Peyer's patch (tissue), 4 donors: ENCODE results near the gene PSMG1. TPM values are rescaled to one million over a fixed set of nuclear protein-coding genes. Genes with fewer than 3 reads are reported as not detected.

Experiments
- DNase-seq, 3 donors: peaks; one replicate each; pipeline ENCODE4 v3.0.0-alpha.2; 2017 to 2019
- H3K27ac ChIP-seq, 4 donors: fragments of 200-600 bp; sonication (generic); one replicate each; pipeline ENCODE4 v1.5.1; 2016 to 2019
- H3K27me3 ChIP-seq, 2 donors: fragments of 200-600 bp; sonication (generic); one replicate each; pipeline ENCODE4 v1.5.1; 2019
- H3K36me3 ChIP-seq, 3 donors: fragments of 200-600 bp; sonication (generic); one replicate each; pipeline ENCODE4 v1.5.1; 2016 to 2019
- H3K4me1 ChIP-seq, 4 donors: fragments of 200-600 bp; sonication (generic); one replicate each; pipeline ENCODE4 v1.5.1; 2016 to 2019
- H3K4me3 ChIP-seq, 4 donors: fragments of 200-600 bp; sonication (generic); 1 replicate in 3 of 4; 2 replicates in 1 of 4; pipeline ENCODE4 v1.5.1; 2016 to 2019; ENCODE audit warnings: mild to moderate bottlenecking in 1 of 4
- H3K9me3 ChIP-seq, 4 donors: fragments of 200-600 bp; sonication (generic); one replicate each; pipeline ENCODE4 v1.5.1; 2016 to 2019; ENCODE audit warnings: mild to moderate bottlenecking in 1 of 4
- POLR2A ChIP-seq, 2 donors: fragments of 450-650 bp; IDR thresholded peaks; one replicate each; pipeline ENCODE4 v1.5.1; 2017; ENCODE audit warnings: antibody characterized with exemption in 2 of 2, mild to moderate bottlenecking in 2 of 2, moderate library complexity in 2 of 2
- total RNA-seq, 4 donors: library from RNA; depleted of rRNA; stranded (reverse); fragments of >200 nt; gene quantifications; one replicate each; pipeline ENCODE4 v1.1.0, GENCODE V29; 2016
- TF ChIP-seq, protein P1 (sequence below), 6 experiments: fragments of 450-650 bp in 4 of 6; fragments of 200-600 bp in 2 of 6; sonication (generic) in 1 of 6; IDR thresholded peaks; one replicate each; pipeline ENCODE4 v1.5.1; 2017 to 2019; ENCODE audit warnings: antibody characterized with exemption in 6 of 6, mild to moderate bottlenecking in 3 of 6, moderate library complexity in 1 of 6

PSMG1 gene
- total RNA-seq, 4 donors from 2014 or later = 8.3 to 17.0 (median 13.4) TPM

DNA sequence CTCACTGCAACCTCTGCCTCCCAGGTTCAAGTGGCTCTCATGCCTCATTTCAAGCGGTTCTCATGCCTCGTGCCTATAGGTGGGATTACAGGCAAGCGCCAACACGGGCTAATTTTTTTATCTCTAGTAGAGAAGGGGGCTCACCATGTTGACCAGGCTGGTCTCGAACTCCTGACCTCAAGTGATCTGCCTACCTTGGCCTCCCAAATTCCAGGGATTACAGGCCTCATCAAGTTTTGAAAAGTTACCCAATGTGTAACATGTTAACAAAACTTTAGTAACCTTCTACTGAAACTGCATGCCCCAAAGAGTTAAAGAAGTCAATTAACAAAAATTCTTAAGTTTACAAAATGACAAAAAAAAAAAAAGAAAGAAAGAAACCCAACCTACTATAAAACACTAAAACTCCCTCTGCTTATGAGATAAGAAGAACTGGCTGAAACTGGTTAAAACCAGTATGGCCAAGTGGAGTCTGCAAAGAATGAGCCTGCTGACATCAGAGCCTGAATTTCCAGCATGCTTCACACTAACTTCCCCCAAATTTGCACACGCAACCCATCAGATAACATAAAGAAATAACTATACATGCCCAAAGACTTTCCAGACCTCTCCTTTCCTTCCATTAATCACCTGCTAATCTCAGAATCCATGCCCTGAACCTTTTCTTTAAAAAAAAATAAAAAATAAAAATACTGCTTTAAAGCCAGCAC lies 25.5 kb upstream of the PSMG1 start:
- H3K36me3 ChIP-seq = peaks cover 0 to 64% (median 0%) of the 10 kb centered on the region in 3 donors

GRCh38 chr21:39204134-39204533 lies 20.9 kb upstream of the PSMG1 start:
- no peak overlapping the region for H3K27ac ChIP-seq
- H3K4me3 ChIP-seq = no peak overlapping the region
- H3K4me1 ChIP-seq = no peaks in the 10 kb centered on the region
- TF ChIP-seq, protein P1, sequence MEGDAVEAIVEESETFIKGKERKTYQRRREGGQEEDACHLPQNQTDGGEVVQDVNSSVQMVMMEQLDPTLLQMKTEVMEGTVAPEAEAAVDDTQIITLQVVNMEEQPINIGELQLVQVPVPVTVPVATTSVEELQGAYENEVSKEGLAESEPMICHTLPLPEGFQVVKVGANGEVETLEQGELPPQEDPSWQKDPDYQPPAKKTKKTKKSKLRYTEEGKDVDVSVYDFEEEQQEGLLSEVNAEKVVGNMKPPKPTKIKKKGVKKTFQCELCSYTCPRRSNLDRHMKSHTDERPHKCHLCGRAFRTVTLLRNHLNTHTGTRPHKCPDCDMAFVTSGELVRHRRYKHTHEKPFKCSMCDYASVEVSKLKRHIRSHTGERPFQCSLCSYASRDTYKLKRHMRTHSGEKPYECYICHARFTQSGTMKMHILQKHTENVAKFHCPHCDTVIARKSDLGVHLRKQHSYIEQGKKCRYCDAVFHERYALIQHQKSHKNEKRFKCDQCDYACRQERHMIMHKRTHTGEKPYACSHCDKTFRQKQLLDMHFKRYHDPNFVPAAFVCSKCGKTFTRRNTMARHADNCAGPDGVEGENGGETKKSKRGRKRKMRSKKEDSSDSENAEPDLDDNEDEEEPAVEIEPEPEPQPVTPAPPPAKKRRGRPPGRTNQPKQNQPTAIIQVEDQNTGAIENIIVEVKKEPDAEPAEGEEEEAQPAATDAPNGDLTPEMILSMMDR (IDR thresholded peaks at IDR 0.05) = peak in 4 of 6 experiments; percentile 10 to 25 (median 14)
- no peak for TF ChIP-seq POLR2A (IDR thresholded peaks at IDR 0.05)
- no peak for DNase-seq
- H3K36me3 ChIP-seq = peaks cover 0 to 89% (median 0%) of the 10 kb centered on the region in 3 donors
- no peaks in the 10 kb centered on the region for H3K27me3 ChIP-seq
- H3K9me3 ChIP-seq = no peaks in the 10 kb centered on the region

More for the DNA sequence above, 25.5 kb upstream of the PSMG1 start:
- DNase-seq = no peak
- H3K9me3 ChIP-seq = no peaks in the 10 kb centered on the region
- H3K27ac ChIP-seq = no peak overlapping the region
- no peak overlapping the region for H3K4me3 ChIP-seq
- TF ChIP-seq, protein P1 (IDR thresholded peaks at IDR 0.05) = no peak
- TF ChIP-seq POLR2A (IDR thresholded peaks at IDR 0.05) = no peak
- no peaks in the 10 kb centered on the region for H3K4me1 ChIP-seq
- H3K27me3 ChIP-seq = no peaks in the 10 kb centered on the region

GRCh38 chr21:39198800-39199199 lies 15.5 kb upstream of the PSMG1 start:
- no peak for DNase-seq
- Histone ChIP-seq H3K9me3 (no peaks in the 10 kb centered on the region), H3K36me3 (peaks cover 0 to 90% (median 0%) of the 10 kb centered on the region in 3 donors), H3K27ac (no peak overlapping the region), H3K4me3 (no peak overlapping the region), H3K27me3 (no peaks in the 10 kb centered on the region), H3K4me1 (peaks cover 0 to 2% (median 0%) of the 10 kb centered on the region in 4 donors)
- no peak for TF ChIP-seq POLR2A (IDR thresholded peaks at IDR 0.05)
- TF ChIP-seq, protein P1 (IDR thresholded peaks at IDR 0.05) = no peak

- no peaks in the 10 kb centered on the region for H3K27me3 ChIP-seq
- no peak overlapping the region for H3K4me3 ChIP-seq
- no peak overlapping the region for H3K27ac ChIP-seq
- H3K9me3 ChIP-seq = no peaks in the 10 kb centered on the region
- H3K36me3 ChIP-seq = peaks cover 0 to 79% (median 0%) of the 10 kb centered on the region in 3 donors
- no peak for DNase-seq
- TF ChIP-seq, protein P1 (IDR thresholded peaks at IDR 0.05) = no peak
- no peak for TF ChIP-seq POLR2A (IDR thresholded peaks at IDR 0.05)
- H3K4me1 ChIP-seq = peaks cover 0 to 4% (median 0%) of the 10 kb centered on the region in 4 donors
These were observed 14.4 kb upstream of the PSMG1 start for GRCh38 chr21:39197448-39198233.

DNA sequence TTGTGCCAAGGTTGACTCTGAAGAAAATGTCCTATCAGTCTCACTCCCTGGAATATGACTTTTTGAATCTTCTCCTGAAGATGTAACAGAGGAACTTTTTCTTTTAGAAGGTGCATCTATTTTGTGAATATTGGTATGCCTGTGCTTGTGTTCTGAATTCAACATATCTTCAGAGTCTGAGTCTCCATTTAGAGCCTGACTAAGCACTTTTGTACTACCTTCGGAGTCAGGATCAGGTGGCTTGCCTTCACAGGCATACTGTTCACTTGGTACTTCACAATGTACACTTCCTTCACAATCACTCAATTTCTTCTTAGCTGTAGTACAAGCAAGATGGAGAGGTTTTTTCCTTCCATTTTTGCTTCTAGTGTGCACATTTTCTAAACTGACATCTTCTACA lies 13.6 kb upstream of the PSMG1 start:
- DNase-seq = no peak
- Histone ChIP-seq H3K36me3 (peaks cover 0 to 72% (median 0%) of the 10 kb centered on the region in 3 donors), H3K4me3 (no peak overlapping the region), H3K27me3 (no peaks in the 10 kb centered on the region), H3K4me1 (peaks cover 0 to 4% (median 0%) of the 10 kb centered on the region in 4 donors), H3K27ac (no peak overlapping the region), H3K9me3 (no peaks in the 10 kb centered on the region)
- no peak for TF ChIP-seq POLR2A (IDR thresholded peaks at IDR 0.05)
- TF ChIP-seq, protein P1 (IDR thresholded peaks at IDR 0.05) = no peak
